Measurements from ENCODE around the gene TTLL10. TPM values are rescaled to one million over a fixed set of nuclear protein-coding genes. Genes with fewer than 3 reads are reported as not detected.

Gene TTLL10
- total RNA-seq, 1 experiment from 2014 or later = 4.0 TPM

DNA sequence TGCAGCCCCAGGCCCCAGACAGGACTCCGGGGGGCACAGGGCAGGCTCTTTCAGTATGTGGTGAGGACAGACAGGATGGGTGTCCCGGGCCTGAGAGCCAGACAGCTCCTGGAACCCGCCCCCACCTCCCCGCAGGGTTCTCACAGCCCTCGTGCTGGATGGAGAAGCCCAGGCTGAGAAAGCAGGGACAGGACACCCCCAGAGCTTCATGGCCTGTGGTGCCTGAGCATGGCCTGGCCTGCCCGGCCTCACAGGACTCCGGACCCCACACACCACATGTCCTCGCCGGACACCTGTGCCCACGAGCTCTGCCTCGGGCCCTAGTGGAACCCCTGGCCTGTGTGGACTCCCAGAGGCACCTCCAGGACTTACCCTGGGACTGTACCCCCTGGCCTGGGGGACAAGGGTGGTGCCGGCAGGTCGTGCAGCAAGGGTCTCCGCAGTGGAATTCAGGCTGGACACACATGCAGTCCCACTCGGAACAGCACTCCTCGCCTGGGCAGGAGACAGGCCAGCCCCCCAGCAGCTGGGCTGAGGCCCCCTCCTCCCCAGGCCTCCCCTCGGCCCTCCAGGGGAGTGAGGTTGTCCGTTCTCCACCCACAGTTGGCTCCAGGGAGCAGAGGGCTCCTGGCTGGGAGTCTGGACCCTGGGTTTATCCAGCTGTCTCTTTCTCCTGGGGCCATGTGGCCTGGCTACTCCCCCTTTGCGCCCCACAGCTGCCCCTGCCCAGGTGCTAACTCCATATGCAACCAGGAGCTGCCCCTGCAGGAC lies 31.5 kb downstream of the TTLL10 start:
- ChIA-PET CTCF (no interaction called here), POLR2A (ENCODE audit: unreplicated experiment) (no interaction called here)
- H3F3A ChIP-seq (ENCODE audit: insufficient read depth, low read depth) = peaks cover 7% of the 10 kb centered on the region; the same call in 1 of the 2 replicates
- peaks cover 13% of the 10 kb centered on the region; the same call in 1 of the 2 replicates for H3K27me3 ChIP-seq (ENCODE audit: insufficient read depth, low read depth)
- H3K9me3 ChIP-seq (ENCODE audit: insufficient read depth, low read depth) = no peaks in the 10 kb centered on the region
- H2AFZ ChIP-seq = no peak overlapping the region
- peaks cover 11% of the 10 kb centered on the region for H3K4me1 ChIP-seq (replicated peaks; ENCODE audit: insufficient read depth)
- H3K9me2 ChIP-seq (ENCODE audit: insufficient read depth) = no peaks in the 10 kb centered on the region
- no peaks in the 10 kb centered on the region for H3K79me2 ChIP-seq (ENCODE audit: low read depth)
- no peak overlapping the region for H3K4me2 ChIP-seq
- no peak overlapping the region for H3K27ac ChIP-seq
- no peaks in the 10 kb centered on the region for H3K36me3 ChIP-seq (ENCODE audit: low read depth)
- H4K20me1 ChIP-seq (ENCODE audit: insufficient read depth) = no peaks in the 10 kb centered on the region
- DNase-seq = no peak
- no TSS peak for BruUV-seq (replicated peaks)
- H3K4me3 ChIP-seq = no peak overlapping the region
- no peak for TF ChIP-seq EZH2 (IDR thresholded peaks at IDR 0.05; ENCODE audit: low read depth)
- TF ChIP-seq, protein P1, sequence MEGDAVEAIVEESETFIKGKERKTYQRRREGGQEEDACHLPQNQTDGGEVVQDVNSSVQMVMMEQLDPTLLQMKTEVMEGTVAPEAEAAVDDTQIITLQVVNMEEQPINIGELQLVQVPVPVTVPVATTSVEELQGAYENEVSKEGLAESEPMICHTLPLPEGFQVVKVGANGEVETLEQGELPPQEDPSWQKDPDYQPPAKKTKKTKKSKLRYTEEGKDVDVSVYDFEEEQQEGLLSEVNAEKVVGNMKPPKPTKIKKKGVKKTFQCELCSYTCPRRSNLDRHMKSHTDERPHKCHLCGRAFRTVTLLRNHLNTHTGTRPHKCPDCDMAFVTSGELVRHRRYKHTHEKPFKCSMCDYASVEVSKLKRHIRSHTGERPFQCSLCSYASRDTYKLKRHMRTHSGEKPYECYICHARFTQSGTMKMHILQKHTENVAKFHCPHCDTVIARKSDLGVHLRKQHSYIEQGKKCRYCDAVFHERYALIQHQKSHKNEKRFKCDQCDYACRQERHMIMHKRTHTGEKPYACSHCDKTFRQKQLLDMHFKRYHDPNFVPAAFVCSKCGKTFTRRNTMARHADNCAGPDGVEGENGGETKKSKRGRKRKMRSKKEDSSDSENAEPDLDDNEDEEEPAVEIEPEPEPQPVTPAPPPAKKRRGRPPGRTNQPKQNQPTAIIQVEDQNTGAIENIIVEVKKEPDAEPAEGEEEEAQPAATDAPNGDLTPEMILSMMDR (conservative IDR thresholded peaks at IDR 0.05) = no peak
- intact Hi-C loops (cut with micrococcal nuclease; ENCODE audit: unreplicated experiment) = loop anchor here (5.0 kb wide), 1 partner anchor 43 kb away; no protein-coding TSS in a partner anchor

DNA sequence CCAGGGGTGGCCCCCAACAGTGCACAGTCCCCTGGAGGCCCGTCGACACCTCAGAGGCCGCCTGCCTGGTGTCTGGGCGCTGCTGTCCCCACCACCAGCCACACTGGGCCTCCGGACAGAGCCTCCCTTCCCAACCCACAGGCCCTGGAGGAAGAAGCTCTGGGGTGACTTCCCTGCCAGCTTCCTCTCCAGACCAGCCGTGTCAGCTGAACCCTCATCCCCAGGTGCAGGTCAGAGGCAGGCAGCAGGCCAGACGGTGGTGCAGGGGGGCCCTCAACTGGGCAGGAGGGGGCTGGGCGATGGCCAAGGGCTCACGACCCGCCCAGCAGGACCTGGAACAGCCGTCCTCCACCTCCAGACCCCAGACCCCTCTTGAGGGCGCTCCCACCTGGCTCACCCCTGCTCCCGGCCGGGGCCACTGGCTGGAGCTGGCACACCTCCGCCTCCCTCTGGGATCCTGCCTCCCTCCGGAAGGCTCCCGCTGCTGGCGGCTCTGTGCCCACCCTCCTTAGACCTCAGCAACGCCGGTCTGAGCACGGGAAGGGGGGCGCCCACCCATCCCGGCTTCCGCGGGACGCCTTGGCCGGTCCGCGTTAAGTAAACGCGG lies 32.2 kb downstream of the TTLL10 start:
- CTCF ChIA-PET = interaction anchor here (1.2 kb wide), 1 partner anchor 85 kb away, joined by 3 read pairs; no protein-coding TSS in a partner anchor
- intact Hi-C loops (cut with micrococcal nuclease; ENCODE audit: unreplicated experiment) = loop anchor here (5.0 kb wide), 1 partner anchor 44 kb away; no protein-coding TSS in a partner anchor
- Histone ChIP-seq H3K27ac (no peak overlapping the region), H3K36me3 (ENCODE audit: low read depth) (no peaks in the 10 kb centered on the region), H2AFZ (no peak overlapping the region), H3K4me1 (replicated peaks; ENCODE audit: insufficient read depth) (peaks cover 11% of the 10 kb centered on the region), H4K20me1 (ENCODE audit: insufficient read depth) (no peaks in the 10 kb centered on the region), H3K4me2 (peak overlapping the region; percentile 61), H3K27me3 (ENCODE audit: insufficient read depth, low read depth) (peaks cover 7% of the 10 kb centered on the region; the same call in 1 of the 2 replicates), H3K79me2 (ENCODE audit: low read depth) (no peaks in the 10 kb centered on the region), H3F3A (ENCODE audit: insufficient read depth, low read depth) (peaks cover 7% of the 10 kb centered on the region; the same call in 1 of the 2 replicates), H3K9me3 (ENCODE audit: insufficient read depth, low read depth) (no peaks in the 10 kb centered on the region), H3K4me3 (no peak overlapping the region; the same call in 1 of the 2 replicates), H3K9me2 (ENCODE audit: insufficient read depth) (no peaks in the 10 kb centered on the region)
- BruUV-seq (replicated peaks) = no TSS peak
- TF ChIP-seq, protein P1 (conservative IDR thresholded peaks at IDR 0.05) = no peak
- TF ChIP-seq EZH2 (IDR thresholded peaks at IDR 0.05; ENCODE audit: low read depth) = no peak
- POLR2A ChIA-PET (ENCODE audit: unreplicated experiment) = no interaction called here
- no peak for DNase-seq

DNA sequence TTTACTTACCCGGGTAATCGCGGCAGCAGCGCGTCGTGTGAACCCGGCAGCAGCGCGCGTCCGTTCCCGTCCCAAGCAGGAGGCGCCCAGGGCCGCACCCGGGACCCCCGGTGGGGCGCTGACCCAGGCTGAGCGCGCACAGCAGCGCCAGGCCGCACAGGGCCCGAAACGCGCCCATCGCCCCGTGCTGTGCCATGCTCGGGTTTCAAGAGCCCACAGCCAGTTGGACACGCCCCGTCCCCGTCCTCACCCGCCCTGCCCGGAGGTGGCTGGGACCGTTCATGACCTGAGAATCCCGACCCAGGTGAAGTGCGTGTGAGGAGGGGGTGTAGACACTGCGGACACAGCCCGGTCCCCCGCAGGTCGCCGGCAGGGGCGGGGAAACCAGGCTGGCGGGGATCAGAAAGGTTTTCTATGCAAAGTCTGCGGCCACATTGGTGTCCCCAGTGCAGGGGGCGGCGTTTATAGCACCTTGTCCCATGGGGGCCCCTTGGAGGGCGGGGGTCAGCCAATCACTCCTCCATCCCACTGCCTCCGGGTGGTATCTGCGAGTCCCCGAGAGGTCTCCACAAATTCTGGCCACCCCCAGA lies 32.8 kb downstream of the TTLL10 start, which contains the start of gene TNFRSF18:
TNFRSF18 (minus strand) TSS at position 217 of the 590 bp plus-strand sequence; CDS start at position 196, 21 bp downstream.
- Histone ChIP-seq H3K79me2 (ENCODE audit: low read depth) (no peaks in the 10 kb centered on the region), H3K9me3 (ENCODE audit: insufficient read depth, low read depth) (no peaks in the 10 kb centered on the region), H3F3A (ENCODE audit: insufficient read depth, low read depth) (peaks cover 7% of the 10 kb centered on the region; the same call in 1 of the 2 replicates), H3K4me1 (replicated peaks; ENCODE audit: insufficient read depth) (peaks cover 11% of the 10 kb centered on the region), H2AFZ (no peak within 1 kb of the TSS), H4K20me1 (ENCODE audit: insufficient read depth) (no peaks in the 10 kb centered on the region), H3K4me2 (peak within 1 kb of the TSS; percentile 61), H3K4me3 (no peak within 1 kb of the TSS; the same call in 1 of the 2 replicates), H3K27ac (no peak within 1 kb of the TSS), H3K27me3 (ENCODE audit: insufficient read depth, low read depth) (peaks cover under 1% of the 10 kb centered on the region; the same call in 1 of the 2 replicates), H3K36me3 (ENCODE audit: low read depth) (no peaks in the 10 kb centered on the region), H3K9me2 (ENCODE audit: insufficient read depth) (no peaks in the 10 kb centered on the region)
- POLR2A ChIA-PET (ENCODE audit: unreplicated experiment) = no interaction called here
- peak in 1 of 2 experiments; percentile 72 for DNase-seq
- TF ChIP-seq, protein P1 (conservative IDR thresholded peaks at IDR 0.05) = no peak
- no peak for TF ChIP-seq EZH2 (IDR thresholded peaks at IDR 0.05; ENCODE audit: low read depth)
- no TSS peak for BruUV-seq (replicated peaks)
- CTCF ChIA-PET = interaction anchor here (1.2 kb wide), 1 partner anchor 86 kb away, joined by 3 read pairs; no protein-coding TSS in a partner anchor
- intact Hi-C loops (cut with micrococcal nuclease; ENCODE audit: unreplicated experiment) = loop anchor here (5.0 kb wide), 1 partner anchor 44 kb away; no protein-coding TSS in a partner anchor

All from PC-9 (cell line).